Measurements from ENCODE around the gene SLC35E1. TPM values are rescaled to one million over a fixed set of nuclear protein-coding genes. Genes with fewer than 3 reads are reported as not detected.

The SLC35E1 gene
- total RNA-seq, 1 donor from 2014 or later = 24.5 TPM

DNA sequence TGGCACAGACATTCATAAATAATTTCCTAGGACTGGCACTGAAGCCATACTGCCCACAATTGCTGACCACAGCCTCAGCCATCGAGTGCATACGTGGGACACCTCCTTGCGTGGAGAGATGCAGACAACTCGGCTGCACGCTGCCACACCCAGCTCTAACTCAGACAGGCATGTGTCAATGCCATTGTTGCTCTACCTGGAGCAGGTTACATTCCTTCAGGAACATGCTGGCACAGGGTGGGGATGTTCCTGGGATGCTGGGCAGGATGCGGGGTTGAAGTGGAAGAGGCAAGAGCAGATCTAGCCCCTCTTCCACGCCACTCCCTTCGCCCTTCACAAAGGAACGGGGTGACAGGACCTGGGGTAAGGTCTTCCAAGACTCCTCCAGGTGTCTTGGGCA lies 24.2 kb upstream of the SLC35E1 start:
- DNase-seq = no peak

DNA sequence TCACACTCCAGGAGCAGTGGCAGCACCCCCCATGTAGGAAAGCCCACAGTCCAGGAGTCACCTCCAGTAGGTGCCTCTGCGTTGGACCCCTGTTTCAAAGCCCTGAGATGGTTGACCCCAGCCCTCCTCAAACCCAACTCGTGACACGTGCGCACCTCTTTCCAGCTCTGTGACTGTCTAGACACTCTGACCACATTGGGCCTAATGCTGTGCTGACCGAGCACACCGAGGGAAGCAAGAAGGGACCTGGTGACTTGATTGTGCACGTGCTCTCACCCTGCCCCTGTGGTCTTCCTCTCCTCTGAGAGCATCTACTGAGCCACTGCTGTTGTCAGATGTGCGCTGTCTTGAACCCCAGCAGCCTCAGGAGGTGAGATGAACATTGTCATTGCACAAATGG lies 22.9 kb upstream of the SLC35E1 start:
- DNase-seq = no peak

DNA sequence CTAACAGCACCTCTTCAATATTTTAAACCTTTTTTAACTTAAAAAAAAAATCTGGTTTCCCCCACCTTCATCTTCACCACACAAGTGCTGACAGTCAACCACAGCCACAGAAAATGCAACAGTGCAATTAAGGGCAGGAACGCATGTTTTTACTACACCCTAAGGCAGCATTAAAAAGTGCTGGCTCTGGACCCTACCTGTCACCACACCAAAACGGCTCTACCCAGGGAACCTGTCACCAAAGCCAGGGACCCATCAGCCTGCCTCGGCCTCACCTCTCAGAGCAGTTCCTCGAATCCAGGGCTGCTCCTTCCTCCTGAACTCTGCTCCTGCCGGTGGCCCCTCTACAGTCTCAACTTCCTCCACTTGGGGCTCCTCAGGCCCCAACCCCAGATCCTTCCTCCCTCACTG lies 22.5 kb upstream of the SLC35E1 start:
- DNase-seq = no peak

DNA sequence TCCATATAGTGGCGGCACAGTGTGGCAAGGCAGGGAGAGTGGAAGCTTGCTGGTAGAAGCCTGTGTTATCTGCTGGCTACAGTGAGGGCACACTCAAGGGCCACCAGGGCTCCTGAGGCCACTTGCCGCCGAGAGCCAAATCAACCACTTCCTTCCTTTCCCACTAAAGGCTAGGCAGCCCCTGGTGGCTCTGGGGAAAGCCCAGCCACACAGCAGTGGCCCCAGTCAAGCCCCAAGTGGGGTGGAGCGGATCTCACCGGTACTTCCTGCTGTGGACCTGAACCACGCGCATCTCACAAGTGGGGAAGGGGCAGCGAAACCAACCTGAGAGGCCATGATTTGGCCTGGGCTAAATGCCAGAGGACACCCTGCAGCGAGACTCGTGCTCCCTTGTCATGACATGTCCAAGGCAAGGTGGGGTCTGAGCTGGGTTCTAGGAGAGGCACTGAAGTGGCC lies 21.9 kb upstream of the SLC35E1 start:
- DNase-seq = no peak

DNA sequence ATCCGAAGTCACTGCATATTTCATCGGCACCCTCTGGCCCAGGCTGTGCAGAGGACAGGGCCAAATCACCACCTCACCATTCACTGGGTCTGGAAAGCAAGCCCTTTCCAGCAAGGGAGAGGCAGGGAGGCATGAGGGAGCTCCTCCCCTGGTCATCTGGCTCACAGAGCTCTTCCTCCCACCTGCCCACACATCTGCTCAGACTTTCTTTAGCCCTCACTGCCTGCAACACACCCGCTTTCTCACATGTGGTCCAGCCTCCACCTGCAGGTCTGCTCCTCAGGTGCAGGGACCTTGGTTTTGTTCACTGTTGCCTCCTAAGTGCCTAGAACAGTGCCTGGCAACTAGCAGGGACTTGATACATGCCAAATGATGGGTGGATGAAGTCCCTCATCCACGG lies 21.0 kb upstream of the SLC35E1 start:
- no peak for DNase-seq

DNA sequence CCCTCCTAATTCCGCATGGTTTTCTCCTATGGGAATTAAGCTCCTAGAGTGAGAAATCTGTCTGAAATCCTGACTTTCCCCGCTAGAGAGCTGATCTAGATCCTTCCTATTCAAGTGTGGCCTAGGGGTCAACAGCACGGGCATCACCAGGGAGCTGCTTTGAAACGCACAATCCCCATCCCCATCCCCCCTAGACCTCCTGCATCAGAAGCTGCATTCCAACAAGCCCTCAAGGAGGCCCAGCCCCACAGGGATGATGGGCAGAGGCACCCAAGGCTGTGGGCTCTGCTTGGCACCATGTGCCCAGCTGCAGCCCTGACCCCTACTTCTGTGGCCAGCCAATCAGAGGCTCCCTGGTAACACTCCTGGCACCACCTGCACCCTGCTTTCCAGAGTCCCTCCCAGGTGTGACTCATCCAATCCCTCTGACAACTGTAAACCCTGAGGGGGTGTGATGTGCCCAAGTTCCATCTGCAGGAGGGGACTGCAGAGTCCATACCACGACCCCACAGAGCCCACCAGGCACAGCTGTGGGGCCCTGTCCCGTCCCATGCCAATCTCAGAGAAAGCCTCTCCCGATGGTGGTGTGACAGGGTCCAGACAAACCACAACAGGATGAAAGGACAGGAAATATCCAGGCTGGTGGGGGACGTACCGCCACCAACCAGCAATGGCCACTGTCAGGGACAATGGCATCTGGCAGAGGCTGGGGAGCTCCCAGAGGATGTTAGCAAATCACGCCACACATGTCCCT lies 19.8 kb upstream of the SLC35E1 start:
- DNase-seq = peak; percentile 13

DNA sequence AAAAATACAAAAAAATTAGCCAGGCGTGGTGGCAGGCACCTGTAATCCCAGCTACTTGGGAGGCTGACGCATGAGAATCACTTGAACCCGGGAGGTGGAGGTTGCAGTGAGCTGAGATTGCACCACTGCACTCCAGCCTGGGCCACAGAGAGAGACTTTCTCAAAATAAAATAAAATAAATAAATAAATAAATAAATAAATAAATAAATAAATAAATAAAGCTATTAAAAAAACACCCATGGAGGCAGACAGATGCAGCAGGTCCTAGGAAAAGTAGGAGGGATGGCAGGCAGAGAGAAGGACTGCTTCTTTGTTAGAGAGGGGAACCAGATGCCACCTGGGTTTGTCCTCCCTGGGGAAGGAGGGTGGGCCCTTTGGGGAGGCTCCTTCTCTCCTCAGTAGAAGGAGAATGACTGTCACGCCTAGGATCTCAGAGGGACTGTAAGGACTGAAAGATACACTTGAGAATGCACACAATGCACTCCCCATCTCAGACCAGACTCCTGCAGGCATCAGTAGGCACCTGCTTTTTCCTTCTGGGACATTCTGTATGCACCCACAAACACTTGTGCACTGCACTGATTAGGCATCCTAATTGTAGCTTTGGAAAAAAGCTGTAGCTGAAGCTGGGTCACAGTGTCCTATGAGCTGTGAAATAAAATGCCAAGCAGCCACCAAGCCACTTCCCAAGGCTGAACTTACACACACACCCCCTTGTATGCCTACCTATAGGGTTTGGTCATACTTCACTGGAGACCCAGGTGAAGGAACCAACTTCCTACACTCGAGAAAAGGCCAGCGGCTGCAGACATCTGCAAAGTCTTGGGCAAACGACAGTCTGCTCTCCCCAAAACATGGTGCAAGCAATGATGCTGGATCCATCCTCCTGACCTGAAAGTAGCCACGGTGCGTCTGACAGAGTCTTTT lies 18.9 kb upstream of the SLC35E1 start:
- no peak for DNase-seq

DNA sequence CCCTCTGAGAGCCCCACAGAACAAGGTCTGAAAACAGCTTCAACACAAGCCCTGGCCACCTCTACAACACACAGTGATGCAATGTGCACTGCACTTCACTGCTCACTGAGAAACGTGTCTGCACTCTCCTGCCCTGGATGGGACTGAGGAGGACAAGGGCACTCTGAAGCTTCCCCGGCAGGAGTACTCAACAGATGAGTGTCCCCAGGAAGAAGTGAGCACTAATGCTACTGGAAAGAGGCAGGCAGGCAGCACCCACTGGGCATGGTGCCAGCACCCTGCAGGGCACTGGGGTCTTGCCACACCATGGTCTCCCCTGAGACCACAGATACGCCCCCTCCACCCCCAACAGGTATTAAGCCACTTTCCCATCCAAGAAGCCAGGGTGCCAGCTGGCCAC lies 17.7 kb upstream of the SLC35E1 start:
- no peak for DNase-seq

DNA sequence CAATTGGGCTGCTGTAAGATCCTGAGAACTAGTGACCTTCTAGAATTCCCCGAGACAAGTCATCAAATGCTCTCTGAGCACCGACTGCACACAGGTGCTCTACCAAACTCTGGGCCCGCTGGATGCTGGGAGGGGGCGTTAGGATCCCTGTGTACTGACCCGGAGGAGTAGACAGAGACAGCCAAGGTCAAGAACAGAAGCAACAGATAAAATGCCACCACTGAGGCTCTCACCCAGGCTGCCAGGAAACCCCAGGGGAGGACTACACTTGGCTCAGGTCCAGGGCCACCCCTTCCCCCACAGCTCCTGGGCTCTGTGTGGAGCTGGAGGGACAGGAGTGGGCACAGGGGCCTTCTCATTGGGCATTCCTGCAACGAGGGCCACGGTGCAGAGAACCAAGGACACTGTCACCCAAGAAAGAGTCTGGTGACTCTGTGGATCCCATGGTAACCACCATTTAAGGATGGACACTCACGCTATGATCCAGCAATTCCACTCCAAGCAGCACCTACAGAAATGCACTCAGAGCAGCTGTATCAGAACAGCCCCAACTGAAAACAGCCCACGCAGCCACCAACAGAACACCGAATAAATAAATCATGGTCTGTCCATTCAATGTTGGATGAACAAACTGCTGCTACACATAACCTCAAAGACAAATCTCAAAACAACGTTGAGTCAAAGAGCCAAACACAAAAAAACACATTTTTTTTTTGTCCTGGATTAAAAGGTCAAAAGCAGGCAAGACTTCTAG lies 16.8 kb upstream of the SLC35E1 start:
- DNase-seq = no peak

DNA sequence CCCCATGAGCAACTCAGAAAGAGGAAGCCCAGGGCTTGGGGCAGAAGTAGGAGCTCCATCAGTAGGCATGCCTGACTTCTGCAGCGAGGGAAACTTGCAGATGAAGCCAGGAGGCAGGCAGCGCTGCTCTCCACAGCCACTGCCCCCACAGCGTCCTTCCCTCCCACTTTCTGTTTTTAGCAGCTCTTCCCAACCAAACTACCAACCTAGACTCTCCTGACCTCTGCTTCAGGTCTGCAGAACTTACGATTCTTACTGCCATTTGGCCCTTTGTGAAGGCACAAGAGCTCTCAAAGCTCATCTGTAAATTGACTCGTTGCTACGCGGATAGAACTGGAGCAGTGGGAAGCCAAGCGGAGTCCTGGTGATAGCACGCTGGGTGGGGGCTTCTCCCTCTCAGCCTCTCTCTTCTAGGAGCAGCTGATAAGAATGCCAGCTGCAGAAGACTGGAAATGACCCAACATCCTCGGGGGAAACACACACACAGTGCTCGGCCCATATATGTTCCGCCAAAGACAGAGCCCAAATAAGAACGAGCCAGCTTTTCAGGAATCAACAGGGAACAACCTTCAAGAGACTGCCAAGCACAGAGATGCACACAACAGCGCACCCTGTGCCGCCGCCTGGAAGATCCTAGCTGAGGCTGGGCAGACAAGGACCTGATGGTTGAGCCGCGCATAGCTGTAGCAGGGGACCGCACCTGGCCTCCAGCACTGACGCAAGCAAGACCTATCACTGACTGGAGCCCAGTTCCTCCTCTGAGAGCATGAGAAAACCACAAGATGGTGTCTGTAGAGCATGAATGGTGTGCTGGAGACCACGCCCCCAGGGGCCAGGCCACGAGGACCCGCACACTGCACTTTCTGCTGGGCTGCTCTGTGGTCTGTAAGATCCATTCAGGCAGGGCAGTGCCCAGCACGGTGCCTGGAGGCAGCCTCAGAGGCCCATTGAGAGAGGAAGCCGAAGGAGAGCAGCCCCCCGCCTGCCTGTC lies 15.9 kb upstream of the SLC35E1 start:
- DNase-seq = peak; percentile 73

DNA sequence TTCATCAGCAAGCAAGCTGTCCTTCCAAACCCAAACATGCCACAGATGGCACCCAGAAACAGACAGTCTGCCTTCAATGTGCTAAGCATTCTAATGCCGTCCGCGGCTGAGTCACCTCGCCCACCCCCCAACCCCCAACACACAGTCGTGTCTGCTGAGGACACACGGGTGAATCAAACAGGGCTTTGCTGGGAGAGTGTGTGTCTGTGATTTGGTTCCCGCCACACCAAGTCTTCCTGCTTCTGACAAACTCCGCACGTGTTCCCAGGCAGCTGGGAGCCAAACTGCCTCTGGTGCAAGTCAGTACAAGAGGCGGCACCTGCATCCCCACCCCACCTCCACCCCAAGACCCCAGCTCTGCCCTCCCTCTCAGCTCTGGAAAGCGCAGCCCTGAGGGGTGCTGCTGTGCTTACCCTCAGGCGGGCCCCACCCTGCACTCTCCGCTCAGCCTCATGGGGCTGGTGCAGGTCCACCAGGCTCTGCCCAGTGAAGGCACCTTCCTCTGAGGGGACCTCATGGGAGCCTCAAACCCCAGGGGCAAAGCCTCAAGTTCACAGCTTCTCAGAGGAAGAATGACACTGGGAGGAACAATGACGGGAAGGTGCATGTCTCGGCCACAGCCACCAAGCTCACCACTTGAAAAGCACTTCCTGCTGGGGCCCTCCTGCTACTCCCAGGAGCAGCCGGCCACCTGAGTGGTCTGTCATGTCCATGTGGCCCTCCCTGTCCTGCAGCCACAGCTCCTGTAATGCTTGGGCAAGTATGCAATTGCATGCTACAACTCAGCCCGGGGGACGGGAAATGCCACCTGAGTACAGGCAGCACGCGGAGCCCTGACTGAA lies 15.0 kb upstream of the SLC35E1 start:
- peak; percentile 12 for DNase-seq

DNA sequence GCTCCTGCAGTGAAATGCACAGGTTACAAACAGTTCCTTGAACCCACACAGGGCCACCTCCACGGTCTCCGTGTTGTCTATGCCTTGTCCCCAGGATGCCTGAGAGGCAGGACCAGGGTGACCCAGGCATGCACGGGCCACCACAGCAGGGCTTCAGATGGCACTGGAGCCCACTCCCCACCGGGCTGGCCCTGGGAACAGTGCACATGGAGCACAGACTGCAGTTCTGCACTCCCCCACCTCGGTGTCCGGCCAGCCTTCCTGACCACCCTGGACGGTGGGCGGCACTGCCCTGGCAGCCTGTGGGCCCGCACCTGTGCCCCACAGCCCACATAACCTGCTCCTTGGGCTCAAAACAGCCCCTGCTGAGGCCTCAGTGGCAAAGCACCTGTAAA lies 14.3 kb upstream of the SLC35E1 start:
- no peak for DNase-seq

DNA sequence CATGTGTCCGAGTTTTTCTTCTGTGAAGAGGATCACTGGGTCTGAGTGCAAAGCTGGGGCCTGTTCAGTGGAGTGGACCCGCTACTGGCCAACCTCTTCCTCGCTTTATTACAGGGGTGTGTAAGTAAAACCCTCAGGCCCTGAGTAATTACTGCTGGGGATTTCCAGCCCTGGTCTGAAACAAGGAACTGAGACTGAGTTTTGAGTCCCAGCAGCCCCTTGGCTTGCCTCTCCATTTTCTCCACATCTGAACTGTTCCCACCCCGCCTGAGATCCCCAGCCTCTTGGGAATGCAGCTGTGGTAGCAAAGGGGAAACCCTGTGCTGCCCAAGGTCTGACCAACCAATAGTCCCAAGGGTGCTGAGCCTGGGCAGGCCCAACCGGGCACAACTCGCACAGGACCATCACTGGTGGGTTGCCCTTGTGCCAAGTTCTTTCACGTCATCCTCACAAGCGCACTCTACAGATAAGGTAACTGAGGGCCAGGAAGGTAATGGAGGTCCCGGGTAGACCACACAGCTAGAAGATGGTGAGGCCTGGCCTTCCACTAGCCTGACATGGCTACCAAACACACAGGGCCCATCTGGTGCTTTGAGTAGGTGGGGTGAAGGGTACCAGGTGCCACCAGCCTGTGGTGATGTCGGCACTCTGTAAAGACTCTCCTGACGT lies 13.7 kb upstream of the SLC35E1 start:
- DNase-seq = no peak

DNA sequence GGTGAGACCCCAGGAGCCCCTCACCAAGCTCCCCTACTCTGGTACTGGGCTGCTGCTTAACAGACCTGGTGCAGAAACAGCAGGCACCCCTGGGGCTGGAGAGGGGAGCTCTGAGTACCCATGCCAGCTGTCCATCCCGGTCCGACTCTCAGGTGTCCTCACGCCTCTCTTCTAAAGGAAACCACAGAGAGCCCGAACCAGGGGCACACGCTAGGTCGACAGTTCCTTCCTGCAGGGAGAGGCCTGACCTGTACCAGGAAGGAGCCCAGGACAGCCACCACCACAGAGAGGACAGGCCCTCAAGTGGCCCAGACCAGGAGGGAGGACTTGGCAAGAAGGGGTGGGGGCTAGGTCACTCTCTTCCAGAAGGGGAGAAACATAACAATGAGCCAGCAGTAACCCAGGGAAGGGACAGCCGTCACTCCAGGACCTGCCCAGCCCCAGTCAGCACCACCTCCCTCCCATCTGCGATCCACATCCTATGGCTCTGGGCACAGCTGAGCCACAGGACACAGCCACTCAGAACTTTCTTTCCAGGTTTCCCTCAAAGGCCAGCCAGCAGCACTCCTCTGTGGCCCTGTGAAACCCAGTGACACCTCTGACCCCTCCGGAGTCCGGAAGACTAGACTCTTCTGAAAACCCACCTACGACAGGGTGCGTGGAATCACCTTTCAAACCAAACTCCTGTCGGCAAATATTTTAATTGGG lies 13.0 kb upstream of the SLC35E1 start:
- no peak for DNase-seq

DNA sequence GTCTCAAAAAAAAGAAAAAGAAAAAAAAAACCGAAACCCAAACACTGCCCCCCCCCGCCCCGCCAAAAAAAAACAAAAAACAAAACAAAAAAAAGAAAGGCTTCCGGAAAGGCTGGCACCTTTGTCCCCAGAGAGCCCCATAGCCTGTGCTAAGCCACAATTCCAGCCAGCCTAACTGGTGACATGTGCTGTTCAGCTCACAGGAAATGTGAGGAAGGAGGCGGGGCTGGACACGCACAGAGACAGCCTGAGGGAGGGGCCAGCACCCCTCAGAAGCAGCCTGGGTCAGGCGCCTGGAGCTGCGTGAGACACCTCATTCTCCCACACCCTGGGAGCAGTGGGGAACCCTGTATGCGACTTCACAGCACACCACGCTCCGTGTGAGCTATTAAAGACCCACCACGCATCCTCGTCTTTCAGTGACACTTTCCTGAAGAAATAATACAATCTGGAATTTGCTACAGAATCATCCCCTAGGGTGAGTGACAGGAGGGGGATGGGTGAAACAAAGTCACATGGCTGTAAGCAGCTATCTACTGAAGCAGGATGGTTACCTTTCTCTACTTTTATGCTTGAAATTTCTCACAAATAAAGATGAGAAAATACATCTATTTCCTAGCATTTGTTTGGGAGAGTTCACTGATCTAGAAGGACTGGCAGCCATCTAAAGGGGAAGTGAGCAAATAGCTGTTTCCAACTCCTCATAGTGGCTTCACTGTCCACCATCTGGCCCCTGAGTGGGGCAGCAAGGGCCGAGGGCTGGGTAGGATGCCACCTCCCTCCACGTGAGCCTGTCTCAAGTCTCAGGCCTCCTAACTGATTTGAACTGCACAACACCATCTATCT lies 12.3 kb upstream of the SLC35E1 start:
- DNase-seq = peak; percentile 86

DNA sequence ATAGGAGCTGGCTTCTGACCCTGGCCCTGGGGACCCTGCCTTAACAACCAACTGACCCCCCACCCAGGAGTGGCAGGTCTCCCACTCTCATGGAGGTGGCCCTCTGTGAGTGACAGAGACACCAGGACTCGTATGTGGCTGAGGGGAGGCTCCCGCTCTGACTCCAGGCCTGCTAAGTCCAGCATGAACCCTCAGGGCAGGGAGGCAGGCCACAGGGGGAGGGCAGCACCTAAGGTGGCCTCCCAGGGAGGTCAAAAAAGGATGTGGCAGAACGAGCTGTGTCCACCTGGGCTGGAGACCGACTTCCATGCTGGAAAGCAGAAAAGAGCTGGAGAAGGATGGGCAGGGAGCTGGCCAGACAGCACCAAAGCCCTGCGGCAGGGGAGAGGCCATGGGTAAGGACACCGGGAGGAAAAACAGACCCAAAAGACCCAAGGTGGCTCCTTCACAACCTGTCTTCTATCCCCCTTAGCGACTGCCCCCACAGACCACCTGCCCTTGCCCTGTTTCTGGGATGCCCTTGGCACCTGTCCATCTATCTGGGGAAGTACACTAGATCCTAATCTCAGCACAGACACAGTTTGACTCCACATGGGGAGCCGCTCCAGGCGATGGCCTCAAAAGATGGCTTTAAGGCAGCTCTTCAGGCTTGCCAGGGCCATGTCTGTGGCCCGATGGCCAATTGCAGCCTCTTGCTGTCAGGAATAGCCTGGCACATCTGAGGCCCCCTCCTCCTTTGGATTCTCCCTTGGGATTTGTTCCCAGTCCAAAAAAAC lies 10.5 kb upstream of the SLC35E1 start:
- no peak for DNase-seq

DNA sequence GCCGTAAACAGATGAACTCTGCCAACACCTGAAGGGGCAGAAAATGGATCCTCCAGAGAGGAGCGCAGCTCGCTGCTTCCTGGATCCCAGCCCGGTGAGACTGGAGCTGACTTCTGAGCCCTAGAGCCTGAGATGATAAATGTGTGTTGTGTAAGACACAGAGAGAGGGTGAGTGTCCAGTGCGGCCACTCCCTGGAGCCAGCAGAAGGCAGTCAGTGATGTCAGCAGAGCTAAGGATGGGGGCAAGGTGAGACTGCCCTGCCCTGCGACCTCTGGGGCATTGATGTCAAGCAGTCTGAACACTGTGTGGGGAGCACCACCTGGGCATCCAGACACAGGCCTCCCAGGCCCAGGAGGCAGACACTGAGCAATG lies 9.7 kb upstream of the SLC35E1 start:
- no peak for DNase-seq
